ENCODE results near the gene EPAS1.

DNA sequence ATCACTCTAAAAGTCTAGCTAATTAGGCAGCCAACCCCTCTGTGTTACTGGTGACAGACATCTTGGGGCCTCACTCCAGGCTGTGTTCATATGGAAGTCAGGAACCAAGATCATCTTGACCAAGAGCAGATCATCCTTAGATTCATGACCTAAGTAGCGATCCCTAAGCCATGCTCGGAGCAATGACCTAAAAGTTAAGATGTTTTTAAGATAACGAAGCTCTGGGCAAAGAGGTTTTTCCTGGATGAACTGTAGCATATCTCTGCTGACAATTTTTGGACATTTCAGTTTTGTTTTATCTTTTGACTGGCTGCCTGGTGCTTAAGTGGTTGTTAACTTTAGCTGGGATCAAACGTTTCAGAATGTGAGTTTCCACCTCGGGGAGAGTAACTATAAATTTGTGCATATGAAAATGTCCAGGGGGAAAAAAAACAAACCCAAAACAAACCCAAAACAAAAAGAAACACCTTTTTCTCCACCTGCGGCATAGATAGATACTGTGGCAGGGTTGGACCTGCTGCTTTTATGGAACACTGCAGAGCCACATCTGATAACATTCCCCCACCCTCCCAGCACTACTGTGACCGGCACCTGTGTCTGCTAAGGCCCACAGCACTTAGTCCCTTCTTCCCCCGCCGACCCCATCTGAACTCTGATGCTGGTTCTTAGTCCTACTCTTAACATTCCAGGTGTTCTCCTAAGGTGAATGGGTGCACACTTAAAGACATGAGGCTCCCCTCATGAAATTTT, 45.5 kb downstream of the EPAS1 start:
- TF ChIP-seq SUZ12 (IDR thresholded peaks at IDR 0.05; ENCODE audit: extremely low read depth, insufficient read depth, insufficient read length) = no peak
- no peak for TF ChIP-seq ZNF274 (IDR thresholded peaks at IDR 0.05; ENCODE audit: low read depth, low read length)
- no peak for TF ChIP-seq YY1 (IDR thresholded peaks at IDR 0.05; ENCODE audit: insufficient read depth, insufficient read length)
